GM18507 (cell line): Measurements from ENCODE around the gene ZNF565.
A peak's percentile ranks its signal among the peaks of the same experiment; 100 is the strongest.
"Not testable (repeated sequence)": the region's sequence is repeated elsewhere in the genome, so short reads cannot be mapped to it uniquely, and the experiment has no call there.

Source experiments
- DNase-seq: peaks from one replicate; pipeline ENCODE4 v3.0.0; 2011; ENCODE audit warnings: low read depth; ENCODE audit not compliant: insufficient read length; ENCODE audit errors: extremely low spot score
- FAIRE-seq: peaks from 2 replicates; lab custom pipeline; 2011; peaks lifted over from hg19 to GRCh38; lab: Jason Lieb, UNC

Gene ZNF565

DNA sequence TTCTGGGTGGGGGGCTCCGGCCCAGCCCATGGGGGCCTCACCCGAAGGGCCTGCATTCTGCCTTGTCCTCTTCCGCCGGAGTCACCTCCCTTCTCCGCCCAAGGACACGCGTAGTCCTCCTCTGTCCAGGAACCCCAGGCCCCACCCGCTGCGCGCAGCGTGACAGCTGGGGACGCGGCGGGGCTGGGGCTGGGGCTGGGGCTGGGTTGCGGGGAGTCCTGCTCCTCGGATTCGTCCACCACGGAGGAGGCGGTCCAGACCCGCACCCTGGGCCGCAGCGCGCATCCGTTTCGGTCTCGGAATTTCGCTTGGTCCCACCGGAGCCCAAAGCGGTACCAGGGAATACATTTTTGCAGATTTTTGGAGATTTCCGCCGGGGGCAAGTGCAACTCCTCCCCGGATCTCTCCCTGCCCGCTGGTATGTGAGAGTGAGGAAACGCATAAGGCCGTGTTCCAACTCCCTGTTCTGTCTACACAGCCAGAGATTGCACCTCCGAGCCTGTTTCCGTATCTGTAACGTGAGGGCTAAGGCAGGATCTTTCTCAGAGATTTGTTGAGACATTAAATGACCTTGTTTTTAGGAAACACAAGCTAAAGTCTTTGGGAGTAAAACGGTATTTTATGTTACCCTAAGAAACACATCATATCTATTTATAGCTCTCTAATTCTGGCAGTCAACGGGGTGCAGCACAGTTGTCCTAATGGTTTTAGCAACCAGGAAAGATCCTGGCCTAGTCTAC lies 61.9 kb downstream of the ZNF565 start, which contains the start of gene COX7A1:
COX7A1 (minus strand) TSS at position 96 of the 740 bp plus-strand sequence; CDS start at position 56, 40 bp downstream.
- no peak for DNase-seq
- FAIRE-seq, result no peak

DNA sequence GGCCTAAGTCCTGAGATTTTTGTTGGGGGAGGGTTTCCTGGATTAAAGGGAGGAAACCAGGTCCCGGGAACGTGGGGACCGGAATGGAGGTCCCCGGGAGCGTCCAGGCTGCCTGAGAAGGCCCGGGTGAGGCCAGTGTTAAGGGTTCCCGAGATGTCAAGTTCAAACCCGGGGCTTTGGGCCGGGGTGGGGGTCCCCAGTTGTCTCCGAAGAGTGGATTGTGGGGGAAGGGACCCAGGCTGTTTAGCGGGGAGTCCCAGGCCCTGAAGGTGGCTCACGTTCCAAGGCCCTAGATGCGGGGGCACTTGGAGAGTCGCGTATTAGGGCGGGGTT lies 62.5 kb downstream of the ZNF565 start:
- no peak for FAIRE-seq
- no peak for DNase-seq

DNA sequence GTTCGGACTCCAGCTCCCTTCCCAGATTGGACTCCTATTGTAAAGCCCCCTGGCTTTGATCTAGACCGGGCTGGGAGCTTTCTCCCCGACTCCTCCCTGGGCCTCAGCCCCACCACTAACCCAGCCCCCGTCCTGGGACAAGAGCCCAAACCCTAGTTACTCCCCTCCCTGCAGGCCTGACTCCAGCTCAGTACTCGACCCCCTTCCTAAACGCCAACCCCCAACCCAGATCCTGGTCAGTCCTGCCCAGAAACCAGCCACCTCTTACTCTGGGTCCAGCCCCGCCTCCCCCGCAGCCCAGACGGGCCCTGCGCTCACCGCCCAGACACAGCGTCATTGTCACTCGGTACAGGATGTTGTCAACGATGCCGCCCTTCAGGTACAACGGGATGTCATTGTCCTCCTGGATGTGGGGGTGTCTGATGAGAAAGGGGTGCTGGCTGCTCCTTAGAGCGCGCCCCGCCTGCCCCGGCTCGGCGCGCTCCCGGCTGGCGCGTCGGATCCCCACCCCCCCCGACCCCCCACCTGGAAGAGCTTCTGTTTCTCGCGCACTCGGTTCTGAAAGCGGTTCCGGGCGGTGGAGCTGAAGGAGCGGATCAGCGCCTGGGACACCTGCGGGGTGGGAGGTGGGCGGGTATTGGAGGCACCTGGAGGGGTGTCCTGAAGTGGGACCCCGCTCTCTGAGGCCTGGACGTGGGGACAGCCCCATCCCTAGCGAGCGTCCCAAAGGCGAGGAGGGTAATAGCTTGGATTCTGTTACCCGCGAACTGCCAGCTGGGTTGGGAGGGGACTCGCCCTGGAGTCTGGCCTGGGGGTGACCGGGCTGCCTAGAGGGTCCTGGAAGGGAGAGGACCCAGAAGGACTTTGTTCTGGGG lies 63.1 kb downstream of the ZNF565 start:
- no peak for DNase-seq
- no peak for FAIRE-seq

DNA sequence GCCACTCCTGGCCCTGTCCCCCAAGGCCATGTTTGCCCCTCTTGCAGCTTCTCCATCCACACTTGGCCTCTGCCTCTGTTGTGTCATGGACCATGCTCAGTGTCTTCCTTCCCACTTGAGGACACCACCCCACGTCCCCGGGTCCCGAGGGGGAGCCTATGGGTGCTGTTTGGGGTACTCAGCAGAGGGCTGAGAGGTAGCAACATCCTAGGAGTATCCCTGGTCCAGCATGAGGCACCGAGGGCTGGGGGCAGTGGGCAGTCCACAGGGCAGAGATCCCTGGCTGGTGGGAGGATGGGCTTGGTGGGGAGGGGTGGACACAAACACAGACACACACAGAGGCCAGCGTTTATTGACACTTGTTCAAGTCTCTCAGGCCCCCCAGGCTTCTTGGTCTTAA lies 63.9 kb downstream of the ZNF565 start:
- DNase-seq (no peak), FAIRE-seq (no peak)

DNA sequence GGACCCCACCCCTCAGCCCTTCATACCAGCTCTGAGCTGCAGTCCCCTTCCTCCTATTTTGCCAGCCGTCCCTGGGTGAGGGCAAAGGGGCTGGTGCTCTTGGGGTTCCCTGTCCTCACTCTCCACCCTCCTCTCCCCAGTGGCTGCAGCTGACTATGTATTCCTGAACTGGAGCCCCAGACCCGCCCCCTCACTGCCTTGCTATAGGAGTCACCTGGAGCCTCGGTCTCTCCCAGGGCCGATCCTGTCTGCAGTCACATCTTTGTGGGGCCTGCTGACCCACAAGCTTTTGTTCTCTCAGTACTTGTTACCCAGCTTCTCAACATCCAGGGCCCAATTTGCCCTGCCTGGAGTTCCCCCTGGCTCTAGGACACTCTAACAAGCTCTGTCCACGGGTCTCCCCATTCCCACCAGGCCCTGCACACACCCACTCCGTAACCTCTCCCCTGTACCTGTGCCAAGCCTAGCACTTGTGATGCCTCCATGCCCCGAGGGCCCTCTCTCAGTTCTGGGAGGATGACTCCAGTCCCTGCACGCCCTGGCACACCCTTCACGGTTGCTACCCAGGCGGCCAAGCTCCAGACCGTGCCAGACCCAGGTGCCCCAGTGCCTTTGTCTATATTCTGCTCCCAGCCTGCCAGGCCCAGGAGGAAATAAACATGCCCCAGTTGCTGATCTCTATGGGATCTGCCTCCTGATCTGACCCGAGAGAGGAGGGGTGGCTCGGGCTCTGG lies 64.6 kb downstream of the ZNF565 start:
- no peak for DNase-seq
- FAIRE-seq, result no peak

DNA sequence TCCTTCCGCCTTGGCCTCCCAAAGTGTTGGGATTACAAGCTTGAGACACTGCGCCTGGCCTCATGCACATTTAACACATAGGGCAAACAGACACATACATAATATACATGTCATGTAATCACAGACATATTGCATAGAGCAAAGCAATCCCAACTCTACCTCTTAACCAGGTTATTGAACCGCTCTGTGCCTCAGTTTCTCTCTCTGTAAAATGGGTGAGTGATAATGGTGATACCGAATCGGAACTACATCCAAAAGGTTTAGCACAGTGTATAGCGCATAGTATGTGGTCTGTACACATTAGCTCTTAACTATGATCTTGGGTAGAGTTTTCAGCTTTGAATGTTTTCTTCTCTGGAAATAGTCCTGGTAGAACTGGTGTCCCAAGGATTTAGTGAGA lies 69.8 kb downstream of the ZNF565 start:
- no peak for DNase-seq
- FAIRE-seq, result no peak

DNA sequence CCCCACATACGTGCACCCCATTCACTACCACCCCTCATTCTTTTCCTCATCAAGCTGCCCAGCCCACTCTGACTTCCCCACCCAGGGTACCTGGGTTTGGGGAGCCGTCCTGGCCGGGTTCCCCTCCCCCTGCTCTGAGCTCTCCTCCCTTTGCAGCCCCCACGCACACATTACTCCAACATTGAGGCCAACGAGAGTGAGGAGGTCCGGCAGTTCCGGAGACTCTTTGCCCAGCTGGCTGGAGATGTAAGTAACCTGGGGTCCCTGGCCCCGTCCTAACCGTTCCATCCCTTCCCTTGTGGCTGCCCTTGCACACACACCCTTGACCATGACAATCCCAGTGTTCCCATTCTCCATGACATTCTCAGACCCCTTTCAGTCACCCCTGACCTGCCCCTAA lies 72.0 kb downstream of the ZNF565 start:
- no peak for FAIRE-seq
- no peak for DNase-seq

DNA sequence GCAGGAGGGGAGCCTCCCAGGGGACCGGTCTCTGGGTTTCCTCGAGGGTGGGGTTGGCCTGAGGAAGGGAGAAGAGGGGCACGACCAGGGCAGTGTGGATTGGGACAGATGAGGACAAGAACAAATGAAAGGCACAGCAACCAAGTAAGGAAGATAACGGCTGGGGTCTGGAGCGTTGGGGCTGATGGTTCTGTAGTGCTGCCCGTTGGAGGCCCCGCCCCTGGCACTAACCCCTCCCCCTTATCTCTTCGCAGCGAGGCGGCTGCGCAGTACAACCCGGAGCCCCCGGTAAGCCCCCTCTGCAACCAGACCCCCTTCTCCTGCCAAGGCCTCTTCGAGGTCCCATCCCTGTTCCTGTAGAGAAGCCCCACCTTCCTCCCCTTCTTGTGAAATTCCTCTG lies 72.4 kb downstream of the ZNF565 start:
- DNase-seq (no peak), FAIRE-seq (no peak)

DNA sequence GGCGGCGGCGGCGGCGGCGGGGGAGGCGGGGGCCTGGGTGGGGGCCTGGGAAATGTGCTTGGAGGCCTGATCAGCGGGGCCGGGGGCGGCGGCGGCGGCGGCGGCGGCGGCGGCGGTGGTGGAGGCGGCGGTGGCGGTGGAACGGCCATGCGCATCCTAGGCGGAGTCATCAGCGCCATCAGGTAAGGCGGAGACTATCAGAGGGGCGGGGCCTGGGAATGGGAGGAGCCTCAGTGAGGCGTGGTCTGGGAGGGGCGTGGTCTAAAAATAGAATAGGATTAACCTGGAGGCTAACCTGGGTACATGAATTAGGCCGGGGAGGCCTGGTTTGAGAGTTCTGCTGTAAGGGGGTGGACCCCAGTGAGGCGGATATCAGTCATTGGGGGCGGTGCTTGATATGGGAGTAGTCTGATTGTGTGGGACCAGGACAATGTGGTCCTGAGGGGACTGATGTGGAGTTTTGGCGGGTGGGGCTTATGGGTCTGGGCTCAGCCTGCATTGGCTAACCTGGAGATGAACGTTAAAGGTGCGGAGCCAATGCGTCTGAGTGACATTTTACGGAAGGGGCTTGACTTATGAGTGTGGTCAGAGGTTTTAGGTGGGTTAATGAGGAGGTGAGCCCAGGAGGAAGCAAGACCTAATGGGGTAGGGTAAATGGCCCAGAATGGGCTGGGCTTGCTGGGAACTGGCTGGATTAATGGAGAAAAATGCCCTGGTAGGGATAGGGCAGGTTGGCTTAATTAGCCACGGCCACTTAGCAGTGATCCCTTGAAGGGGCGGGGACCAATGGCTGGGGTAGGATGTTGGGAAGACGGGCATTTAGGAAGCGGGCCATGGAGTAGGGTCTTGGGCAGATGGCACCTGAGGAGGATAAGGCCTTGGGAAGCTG lies 73.2 kb downstream of the ZNF565 start:
- DNase-seq (peak; percentile 86), FAIRE-seq (peak; percentile 84)

DNA sequence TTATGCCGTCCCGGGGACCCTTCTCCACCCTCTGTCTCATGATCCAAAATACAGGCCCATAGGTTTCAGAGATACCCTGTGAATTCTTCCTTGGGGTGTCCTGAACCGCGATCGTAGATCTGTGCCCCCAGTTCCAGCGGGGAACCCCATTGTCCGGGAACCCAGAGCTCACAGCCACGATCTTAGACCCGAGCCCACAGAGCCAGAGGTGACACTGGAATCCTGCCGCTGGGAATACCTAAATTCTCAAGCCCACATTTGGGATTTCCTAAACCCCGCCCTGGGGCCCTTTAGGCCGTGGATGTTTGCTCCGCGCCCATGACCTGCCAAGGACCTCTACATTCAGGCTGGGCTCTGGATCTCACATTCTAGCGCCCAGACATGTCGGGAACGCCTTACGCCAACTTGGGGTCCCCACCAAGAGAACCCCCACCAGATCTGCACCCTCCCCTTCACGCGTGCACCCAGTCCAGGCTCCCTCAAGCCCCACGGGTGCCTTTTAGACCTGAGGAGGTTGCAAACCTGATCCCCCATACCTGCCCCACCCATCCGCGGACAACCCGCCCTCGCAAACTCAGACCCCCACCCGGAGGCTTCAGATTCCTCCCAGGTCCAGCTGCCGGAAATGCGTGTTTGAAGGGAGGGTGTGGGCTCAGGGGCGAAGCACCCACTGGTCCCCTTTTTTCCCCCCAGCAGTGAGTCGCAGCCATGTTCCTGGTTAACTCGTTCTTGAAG lies 74.0 kb downstream of the ZNF565 start:
- FAIRE-seq (no peak), DNase-seq (no peak)

DNA sequence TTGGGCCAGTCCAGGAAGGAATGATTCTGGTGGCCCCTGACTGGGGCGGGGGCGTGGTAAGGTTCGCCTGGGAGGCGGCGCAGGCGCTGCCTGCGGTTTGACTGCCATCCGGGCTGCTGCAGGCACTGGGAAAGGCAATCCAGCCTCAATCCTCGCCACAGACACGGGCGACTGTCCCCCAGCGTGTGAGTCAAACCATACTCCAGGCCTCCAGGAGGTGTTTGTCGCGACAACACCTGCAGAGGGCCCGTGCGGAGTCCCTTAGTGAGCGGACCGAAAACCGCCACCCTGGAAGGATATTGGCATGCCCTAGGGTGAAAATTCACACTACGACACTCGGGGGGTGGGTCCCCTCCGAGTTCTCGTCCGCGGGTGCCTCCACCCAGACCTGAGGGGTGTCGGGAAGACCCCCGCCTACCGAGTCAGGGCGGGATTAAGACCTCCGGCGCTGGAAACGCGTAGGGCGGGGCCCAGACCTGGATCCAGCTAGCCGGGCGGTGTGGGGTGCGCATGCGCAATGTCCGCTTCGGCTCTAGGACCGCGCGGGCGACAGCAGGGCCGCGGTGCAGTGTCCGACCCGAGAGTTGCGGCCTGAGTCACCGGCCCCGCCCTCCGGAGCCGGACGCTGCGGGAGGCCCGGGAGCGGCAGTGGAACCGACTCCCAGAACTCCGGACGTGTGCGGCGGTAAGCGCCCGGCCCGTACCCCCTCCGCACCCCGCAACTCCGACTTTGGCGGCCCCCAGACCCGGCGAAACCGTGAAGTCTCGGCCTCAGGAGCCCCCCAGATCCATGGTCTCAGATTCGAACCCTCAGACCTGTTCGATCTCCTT lies 74.8 kb downstream of the ZNF565 start, which contains the start of gene CAPNS1:
CAPNS1 (plus strand) TSS at position 594 of the 831 bp plus-strand sequence. CDS start 946 bp downstream, outside the sequence.
- FAIRE-seq (peak; percentile 90), DNase-seq (peak; percentile 90)

DNA sequence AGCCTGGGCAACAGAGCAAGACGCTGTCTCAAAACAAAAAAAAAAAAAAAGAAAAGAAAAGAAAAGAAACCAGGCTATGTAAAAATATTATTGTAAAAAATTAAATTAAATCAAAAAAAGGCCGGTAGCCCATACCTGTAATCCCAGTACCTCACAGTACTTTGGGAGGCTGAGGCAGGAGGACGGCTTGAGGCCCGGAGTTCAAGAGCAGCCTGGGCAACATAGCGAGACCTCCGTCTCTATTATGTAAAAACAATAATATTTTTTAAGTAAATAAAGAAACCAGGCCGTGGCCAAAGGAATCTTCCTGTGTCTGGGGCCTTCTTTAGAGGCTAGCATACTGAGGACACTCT lies 75.4 kb downstream of the ZNF565 start:
- FAIRE-seq, result no peak

DNA sequence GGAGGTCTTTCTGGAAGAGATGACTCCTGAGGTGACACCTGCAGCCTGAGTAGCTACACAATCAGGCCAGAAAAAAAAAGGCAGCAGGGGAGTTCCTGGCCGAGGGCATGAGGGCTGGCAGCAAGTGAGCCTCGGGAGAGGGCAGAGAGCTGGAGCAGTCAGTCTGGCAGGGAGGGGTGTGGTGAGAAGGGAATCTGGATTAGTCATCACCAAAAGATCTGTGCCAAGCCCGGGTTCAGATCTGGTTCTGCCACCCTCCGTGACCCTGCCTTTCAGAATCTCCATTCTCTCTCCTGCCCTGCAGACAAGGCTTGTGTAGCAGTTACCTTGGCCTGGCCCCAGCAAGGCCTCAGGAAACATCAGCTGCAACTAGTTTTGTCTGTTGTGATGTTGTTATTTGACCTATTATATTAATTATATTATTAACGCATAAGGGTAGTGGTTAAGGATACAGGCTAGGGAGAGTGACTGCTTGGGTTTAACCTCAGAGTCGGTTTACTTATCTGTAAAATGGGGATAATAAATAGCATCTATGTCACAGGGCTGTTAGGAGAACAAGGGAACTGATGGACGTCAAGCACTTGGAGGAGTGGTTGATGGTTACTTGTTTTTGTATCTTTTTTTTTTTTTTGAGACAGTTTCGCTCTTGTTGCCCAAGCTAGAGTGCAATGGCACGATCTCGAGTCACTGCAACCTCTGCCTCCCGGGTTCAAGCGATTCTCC lies 77.3 kb downstream of the ZNF565 start:
- DNase-seq, result no peak
- FAIRE-seq, result no peak

More for the DNA sequence above, 75.4 kb downstream of the ZNF565 start:
- no peak for DNase-seq

DNA sequence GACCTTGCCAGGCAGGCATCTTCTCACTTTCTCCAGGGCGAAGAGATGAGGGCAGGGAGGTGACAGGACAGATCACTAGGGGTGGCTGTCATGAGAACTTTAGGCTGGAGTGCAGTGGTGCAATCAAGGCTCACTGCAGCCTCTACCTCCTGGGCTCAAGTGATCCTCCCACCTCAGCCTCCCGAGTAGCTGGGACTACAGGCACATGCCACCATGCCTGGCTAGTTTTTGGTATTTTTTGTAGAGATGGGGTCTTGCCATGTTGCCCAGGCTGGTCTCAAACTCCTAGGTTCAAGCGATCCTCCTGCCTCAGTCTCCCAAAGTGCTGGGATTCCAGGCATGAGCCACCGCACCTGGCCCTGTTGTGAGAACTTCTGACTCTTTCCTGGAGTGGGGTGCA lies 79.6 kb downstream of the ZNF565 start:
- not testable (repeated sequence) for FAIRE-seq

More for the DNA sequence above, 79.6 kb downstream of the ZNF565 start:
- not testable (repeated sequence) for DNase-seq
